Gastroesophageal sphincter (tissue), 3 donors: Measurements from ENCODE around the gene RGL1.

Source experiments
- CTCF ChIP-seq, 4 experiments: fragments of 200-600 bp in 2 of 4; fragments of 450-650 bp in 2 of 4; sonication (generic) in 1 of 4; IDR thresholded peaks; one replicate each; pipeline ENCODE4 v1.5.1; 2017 to 2019; ENCODE audit warnings: antibody characterized with exemption in 4 of 4, mild to moderate bottlenecking in 2 of 4, moderate library complexity in 2 of 4
- EP300 ChIP-seq: sonication (generic); formaldehyde crosslinking; IDR thresholded peaks from one replicate; pipeline ENCODE4 v1.6.1; 2017; ENCODE audit warnings: antibody characterized with exemption, mild to moderate bottlenecking
- POLR2A ChIP-seq, 2 donors: fragments of 450-650 bp; IDR thresholded peaks; one replicate each; pipeline ENCODE4 v1.6.1; 2017; ENCODE audit warnings: antibody characterized with exemption in 2 of 2, mild to moderate bottlenecking in 2 of 2, moderate library complexity in 1 of 2

GRCh38 chr1:183862967-183863366, 58.0 kb downstream of the RGL1 start:
- no peak for TF ChIP-seq EP300
- TF ChIP-seq POLR2A (IDR thresholded peaks at IDR 0.05): no peak
- TF ChIP-seq CTCF (IDR thresholded peaks at IDR 0.05): no peak
